ENCODE data around the gene SRRM4.

DNA sequence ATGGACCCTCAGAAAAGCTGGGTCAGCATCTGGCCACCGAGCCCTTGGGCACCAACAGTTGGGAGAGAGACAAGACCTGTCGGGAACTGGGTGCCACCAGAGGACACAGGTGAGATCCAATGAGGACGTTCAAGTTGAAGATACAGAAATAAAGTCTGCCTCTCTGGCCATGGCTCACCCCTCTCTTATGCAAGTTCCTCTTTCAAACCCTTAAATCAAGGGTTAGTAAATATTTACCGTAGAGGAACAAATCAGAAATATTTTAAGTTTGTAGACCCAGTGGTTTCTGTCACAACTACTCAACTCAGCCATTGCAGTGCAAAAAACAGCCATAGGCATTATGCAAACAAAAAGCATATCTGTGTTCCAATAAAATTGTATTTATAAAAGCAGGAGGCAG lies 120.9 kb downstream of the SRRM4 start:
- no peak for TF ChIP-seq YBX1 (IDR thresholded peaks at IDR 0.05)
- TF ChIP-seq, protein P1, sequence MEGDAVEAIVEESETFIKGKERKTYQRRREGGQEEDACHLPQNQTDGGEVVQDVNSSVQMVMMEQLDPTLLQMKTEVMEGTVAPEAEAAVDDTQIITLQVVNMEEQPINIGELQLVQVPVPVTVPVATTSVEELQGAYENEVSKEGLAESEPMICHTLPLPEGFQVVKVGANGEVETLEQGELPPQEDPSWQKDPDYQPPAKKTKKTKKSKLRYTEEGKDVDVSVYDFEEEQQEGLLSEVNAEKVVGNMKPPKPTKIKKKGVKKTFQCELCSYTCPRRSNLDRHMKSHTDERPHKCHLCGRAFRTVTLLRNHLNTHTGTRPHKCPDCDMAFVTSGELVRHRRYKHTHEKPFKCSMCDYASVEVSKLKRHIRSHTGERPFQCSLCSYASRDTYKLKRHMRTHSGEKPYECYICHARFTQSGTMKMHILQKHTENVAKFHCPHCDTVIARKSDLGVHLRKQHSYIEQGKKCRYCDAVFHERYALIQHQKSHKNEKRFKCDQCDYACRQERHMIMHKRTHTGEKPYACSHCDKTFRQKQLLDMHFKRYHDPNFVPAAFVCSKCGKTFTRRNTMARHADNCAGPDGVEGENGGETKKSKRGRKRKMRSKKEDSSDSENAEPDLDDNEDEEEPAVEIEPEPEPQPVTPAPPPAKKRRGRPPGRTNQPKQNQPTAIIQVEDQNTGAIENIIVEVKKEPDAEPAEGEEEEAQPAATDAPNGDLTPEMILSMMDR (IDR thresholded peaks at IDR 0.05 in 2 of 3, conservative IDR thresholded peaks at IDR 0.05 in 1 of 3; ENCODE audit: control insufficient read depth in 2 of 3, extremely low read depth in 1 of 3, insufficient read depth in 1 of 3, low read depth in 3 of 3, low read length in 3 of 3): no peak
